Hepatic stellate cell (primary cell): ENCODE results near the gene MAP3K8.
"Not testable (repeated sequence)": the region's sequence is repeated elsewhere in the genome, so short reads cannot be mapped to it uniquely, and the experiment has no call there.

Experiments used
- DNase-seq: peaks from one replicate; pipeline ENCODE4 v3.0.0; 2011; ENCODE audit warnings: low spot score

MAP3K8 gene

DNA sequence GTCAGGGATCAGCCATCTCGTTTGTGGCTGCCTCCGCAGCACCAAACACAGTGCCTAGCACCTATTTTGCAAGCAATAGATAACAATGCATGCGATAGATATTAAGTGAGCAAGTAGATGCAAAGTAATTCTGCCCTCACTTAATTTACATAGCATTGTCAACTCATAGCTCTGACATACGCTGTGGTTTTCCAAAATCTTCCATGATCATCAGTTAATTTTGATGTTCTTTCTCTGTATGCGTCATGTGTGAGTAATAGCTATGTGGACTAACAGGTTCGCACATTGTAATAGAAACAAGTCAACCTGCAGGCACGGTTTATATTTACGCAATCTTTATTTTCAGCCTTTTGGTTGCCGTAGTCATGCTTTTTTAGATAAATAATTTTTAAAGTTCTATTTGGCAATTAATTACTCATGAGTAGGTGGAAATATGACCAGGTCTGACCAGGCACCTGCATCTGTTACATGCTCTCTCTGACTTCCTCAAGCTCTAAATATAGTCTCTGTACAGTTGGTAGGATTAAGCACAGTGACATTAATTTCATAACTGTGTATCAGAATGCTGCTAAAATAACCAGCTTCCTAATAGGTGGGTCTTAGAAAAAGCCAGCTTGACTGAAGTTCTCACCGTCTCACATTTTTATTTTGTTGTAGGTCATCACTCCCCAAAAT is 13.3 kb downstream of the MAP3K8 start:
- DNase-seq = no peak

GRCh38 chr10:30448092-30448491 is 14.1 kb downstream of the MAP3K8 start:
- no peak for DNase-seq

DNA sequence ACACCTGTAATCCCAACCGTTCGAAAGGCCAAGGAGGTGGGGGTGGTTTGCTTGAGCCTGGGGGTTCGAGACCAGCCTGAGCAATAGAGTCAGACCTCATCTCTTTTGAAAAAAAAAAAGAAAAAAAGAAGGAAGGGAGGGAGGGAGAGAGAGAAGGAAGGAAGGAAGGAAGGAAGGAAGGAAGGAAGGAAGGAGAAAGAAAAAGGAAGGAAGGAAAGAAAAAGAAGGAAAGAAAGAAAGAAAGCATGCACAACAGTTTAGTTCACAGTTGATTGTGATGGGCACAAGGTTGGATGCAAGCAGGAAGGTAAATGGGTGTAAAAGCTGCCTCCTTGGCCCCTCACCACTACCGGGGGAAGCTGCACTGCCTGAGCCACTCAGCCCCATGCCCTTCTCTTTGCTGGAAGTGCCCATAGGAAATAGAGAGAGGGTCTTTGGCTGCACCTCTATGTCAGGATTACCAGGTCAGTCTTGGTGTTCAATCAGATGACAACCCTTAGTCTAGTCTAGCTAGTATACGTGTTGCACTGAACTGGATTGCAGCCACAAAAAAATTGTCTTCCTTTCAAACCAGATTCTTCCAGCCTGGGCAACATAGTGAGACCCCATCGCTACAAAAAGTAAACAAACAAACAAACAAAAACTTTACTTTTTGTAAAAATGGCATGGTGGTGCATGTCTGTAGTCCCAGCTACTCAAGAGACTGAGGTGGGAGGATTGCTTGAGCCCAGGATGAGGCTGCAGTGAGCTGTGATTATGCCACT is 20.0 kb downstream of the MAP3K8 start:
- DNase-seq = no peak

DNA sequence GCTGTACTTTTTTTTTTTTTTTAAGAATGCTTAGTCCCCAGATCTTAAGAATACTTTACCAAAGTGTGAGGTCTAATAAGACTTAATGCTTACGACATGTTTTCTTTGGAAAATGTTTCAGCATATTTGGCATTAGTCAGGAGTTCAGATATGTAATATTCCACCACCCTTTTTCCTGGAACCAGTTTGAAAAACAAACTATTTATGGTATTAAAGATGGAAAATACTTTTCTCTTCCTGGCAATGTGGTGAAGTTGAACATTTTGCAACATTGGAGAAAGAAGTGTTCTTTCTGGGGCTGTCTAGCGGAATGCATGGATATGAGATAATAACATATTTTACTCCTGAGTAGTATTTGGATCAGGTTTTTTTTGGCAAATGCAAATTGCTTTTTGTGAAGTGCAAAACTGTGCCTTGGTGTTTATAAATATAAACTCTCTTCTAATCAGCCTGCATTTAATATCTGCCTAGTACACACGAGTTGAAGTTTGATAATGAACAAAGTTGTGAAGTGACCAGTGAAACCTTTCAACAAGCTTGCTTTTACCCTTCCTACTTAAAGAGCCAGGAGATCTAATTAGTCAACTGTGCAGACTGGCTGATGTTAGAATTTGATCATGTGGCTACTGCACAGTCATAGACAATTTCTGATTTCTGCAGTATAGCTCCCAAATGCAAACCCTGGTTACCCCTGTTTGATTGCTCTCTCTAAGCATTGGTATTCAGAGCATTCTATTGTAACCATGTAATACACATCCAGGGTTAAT is 20.9 kb downstream of the MAP3K8 start:
- peak; percentile 54 for DNase-seq

- no peak for DNase-seq
Observed at GRCh38 chr10:30455816-30456215, 21.8 kb downstream of the MAP3K8 start.

GRCh38 chr10:30456266-30456665 is 22.3 kb downstream of the MAP3K8 start:
- DNase-seq = no peak

- DNase-seq = no peak
Observed at GRCh38 chr10:30459283-30459682, 25.3 kb downstream of the MAP3K8 start.

DNA sequence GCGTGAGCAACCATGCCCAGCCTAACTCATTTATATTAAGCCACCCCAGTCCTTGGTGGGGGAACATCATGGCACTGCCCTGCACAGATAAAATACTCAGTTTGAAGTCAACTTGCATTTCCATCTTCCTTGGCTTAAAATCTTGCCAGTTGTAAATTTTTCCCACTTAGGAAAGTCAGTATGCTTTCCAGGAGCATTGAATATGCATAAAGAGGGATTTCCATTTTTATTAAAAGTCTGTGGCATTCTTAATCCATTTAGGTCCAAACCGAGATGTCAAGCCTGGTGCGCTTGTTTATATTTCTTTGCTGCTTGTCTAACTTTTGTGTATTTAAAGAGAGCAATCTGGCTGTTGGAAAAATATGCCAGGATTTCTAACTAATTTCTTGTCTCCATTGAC is 26.1 kb downstream of the MAP3K8 start:
- DNase-seq = no peak

- no peak for DNase-seq
Observed at GRCh38 chr10:30462513-30462912, 28.5 kb downstream of the MAP3K8 start.

DNA sequence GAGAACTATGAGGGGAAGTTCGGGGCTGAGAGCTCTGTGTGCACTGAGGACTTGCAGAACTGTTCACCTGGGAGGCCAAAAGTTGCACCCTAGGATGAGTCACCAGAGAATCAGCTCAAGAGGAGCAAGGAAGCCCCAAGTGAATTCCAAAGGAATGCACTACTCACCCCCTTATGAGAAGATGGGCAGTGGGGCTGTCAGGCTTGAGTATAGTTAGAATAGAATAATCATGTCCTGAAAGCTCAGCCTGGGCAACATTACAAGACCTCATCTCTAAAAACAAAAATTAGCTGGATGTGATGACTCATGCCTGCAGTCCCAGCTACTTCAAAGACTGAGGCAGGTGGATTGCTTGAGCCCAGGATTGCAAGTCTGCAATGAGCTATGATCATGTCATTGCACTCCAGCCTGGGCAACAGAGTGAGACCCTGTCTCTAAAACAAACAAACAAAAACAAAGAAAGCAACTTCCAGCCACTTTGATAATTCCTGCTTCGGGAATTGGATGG is 30.0 kb downstream of the MAP3K8 start:
- peak; percentile 12 for DNase-seq

DNA sequence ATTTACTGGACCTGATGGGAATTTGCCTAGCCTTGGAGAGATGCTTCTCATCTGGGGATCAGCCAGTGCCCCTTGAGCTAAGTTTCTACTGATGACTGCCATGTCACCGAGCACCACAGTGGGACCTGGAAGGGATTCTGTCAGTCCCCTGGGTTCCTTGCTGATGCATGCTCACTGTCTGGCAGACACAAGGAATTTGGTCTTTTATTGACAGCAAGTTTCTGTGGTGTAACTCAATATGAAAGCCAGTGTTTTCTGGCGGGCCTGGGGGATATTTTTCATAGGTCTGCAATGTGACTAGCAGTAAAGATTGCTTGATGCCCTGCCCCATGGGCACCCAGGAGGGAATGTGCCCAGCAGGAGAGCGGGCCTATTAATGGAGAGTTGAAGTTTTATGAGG is 30.7 kb downstream of the MAP3K8 start:
- no peak for DNase-seq

GRCh38 chr10:30466445-30466844 is 32.5 kb downstream of the MAP3K8 start:
- no peak for DNase-seq

GRCh38 chr10:30467651-30468338 is 33.8 kb downstream of the MAP3K8 start:
- no peak for DNase-seq

GRCh38 chr10:30472414-30473155 is 38.6 kb downstream of the MAP3K8 start:
- no peak for DNase-seq

GRCh38 chr10:30475515-30475914 is 41.5 kb downstream of the MAP3K8 start:
- not testable (repeated sequence) for DNase-seq

GRCh38 chr10:30476511-30477155 is 42.6 kb downstream of the MAP3K8 start:
- no peak for DNase-seq

DNA sequence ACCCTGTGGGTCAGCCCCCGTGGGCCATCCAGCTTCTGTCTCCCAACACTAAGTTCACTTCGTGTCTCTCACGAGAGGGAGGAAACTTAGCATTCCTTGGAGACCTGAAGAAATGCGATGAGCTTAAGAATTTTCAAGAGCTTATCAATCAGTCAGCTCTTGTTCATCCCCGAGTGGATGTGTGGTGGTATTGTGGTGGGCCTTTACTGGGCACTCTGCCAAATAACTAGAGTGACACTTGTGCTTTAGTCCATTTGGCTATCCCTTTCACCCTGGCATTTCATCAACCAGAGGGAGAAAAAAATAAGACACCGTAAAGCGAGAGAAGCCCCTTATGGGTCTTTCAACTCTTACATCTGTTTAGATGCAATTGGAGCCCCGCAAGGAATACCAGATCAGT is 45.5 kb downstream of the MAP3K8 start:
- DNase-seq = not testable (repeated sequence)

DNA sequence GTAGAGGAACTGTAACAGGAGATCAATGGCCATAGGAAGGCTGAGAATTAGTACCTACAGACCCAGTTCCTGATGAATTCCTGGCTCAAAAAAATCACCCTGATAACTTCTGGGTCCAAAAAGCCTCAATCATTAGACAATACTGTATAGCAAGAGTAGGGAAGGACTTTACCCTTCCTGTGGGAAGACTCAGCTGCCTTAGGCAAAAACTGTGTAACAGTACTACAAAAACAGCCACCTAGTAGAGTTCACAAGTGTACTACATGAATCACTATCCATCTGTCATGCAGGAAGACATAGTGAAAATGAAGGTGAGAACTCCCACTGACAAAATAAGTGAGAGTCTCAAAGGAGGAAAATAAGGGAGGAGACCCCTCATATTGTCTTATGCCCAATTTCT is 47.6 kb downstream of the MAP3K8 start:
- DNase-seq = no peak

GRCh38 chr10:30488316-30488715 is 54.3 kb downstream of the MAP3K8 start:
- DNase-seq = no peak

GRCh38 chr10:30489346-30489745 is 55.4 kb downstream of the MAP3K8 start:
- DNase-seq = no peak
